Neutrophil (primary cell): Measurements from ENCODE around the gene CRMP1.

Experiments
- H3K27ac ChIP-seq: fragments of 200-600 bp; sonication (generic); 2 replicates; pipeline ENCODE4 v1.5.1; 2016; ENCODE audit warnings: mild to moderate bottlenecking, moderate library complexity
- H3K27me3 ChIP-seq: fragments of 200-600 bp; sonication (generic); 2 replicates; pipeline ENCODE4 v1.6.0; 2016; ENCODE audit warnings: mild to moderate bottlenecking
- H3K36me3 ChIP-seq: fragments of 200-600 bp; sonication (generic); 2 replicates; pipeline ENCODE4 v1.5.1; 2017
- H3K4me1 ChIP-seq, 2 experiments: fragments of 200-600 bp in 1 of 2; sonication (generic) in 1 of 2; 1 replicate in 1 of 2; 2 replicates in 1 of 2; pipeline versions ENCODE4 v1.5.1 to v1.6.1; 2013 to 2016; ENCODE audit warnings: low read depth in 1 of 2, low read length in 1 of 2, mild to moderate bottlenecking in 1 of 2, moderate library complexity in 1 of 2; ENCODE audit not compliant: control insufficient read depth in 1 of 2, insufficient read depth in 1 of 2
- H3K4me3 ChIP-seq, 2 experiments: fragments of 200-600 bp in 1 of 2; sonication (generic) in 1 of 2; 1 replicate in 1 of 2; 2 replicates in 1 of 2; pipeline ENCODE4 v1.5.1; 2013 to 2016; ENCODE audit warnings: low read depth in 1 of 2, low read length in 1 of 2, mild to moderate bottlenecking in 1 of 2, moderate library complexity in 1 of 2
- H3K9me3 ChIP-seq: fragments of 200-600 bp; sonication (generic); 2 replicates; pipeline ENCODE4 v1.5.1; 2016
- TF ChIP-seq, protein P1 (sequence below): fragments of 200-600 bp; sonication (generic); IDR thresholded peaks from 2 replicates; pipeline ENCODE4 v1.5.1; 2016; ENCODE audit warnings: antibody characterized with exemption

The CRMP1 gene

DNA sequence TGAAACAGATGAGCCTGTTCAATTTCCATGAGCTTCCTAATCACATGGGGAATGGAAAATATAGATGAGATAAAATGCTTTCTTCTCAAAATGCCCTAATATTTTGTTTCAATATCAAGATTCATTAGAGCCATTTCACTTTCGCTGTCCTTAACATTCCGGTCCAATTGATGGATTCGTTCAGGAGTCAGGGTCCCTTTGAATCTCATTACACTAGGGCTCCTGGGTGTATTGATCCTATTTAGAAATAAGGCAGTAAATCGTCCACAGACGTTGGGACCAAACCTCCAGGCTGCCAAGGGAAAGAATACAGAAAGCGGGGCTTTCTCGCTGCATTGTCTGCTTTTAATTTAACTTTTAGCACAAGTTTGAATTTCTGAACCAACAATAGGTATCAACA is 20.6 kb upstream of the CRMP1 start:
- H3K9me3 ChIP-seq = no peaks in the 10 kb centered on the region
- no peaks in the 10 kb centered on the region for H3K36me3 ChIP-seq
- H3K4me1 ChIP-seq = no peaks in the 10 kb centered on the region
- peaks cover 14% of the 10 kb centered on the region for H3K27me3 ChIP-seq
- no peak overlapping the region for H3K4me3 ChIP-seq
- TF ChIP-seq, protein P1, sequence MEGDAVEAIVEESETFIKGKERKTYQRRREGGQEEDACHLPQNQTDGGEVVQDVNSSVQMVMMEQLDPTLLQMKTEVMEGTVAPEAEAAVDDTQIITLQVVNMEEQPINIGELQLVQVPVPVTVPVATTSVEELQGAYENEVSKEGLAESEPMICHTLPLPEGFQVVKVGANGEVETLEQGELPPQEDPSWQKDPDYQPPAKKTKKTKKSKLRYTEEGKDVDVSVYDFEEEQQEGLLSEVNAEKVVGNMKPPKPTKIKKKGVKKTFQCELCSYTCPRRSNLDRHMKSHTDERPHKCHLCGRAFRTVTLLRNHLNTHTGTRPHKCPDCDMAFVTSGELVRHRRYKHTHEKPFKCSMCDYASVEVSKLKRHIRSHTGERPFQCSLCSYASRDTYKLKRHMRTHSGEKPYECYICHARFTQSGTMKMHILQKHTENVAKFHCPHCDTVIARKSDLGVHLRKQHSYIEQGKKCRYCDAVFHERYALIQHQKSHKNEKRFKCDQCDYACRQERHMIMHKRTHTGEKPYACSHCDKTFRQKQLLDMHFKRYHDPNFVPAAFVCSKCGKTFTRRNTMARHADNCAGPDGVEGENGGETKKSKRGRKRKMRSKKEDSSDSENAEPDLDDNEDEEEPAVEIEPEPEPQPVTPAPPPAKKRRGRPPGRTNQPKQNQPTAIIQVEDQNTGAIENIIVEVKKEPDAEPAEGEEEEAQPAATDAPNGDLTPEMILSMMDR = no peak
- H3K27ac ChIP-seq = no peak overlapping the region

DNA sequence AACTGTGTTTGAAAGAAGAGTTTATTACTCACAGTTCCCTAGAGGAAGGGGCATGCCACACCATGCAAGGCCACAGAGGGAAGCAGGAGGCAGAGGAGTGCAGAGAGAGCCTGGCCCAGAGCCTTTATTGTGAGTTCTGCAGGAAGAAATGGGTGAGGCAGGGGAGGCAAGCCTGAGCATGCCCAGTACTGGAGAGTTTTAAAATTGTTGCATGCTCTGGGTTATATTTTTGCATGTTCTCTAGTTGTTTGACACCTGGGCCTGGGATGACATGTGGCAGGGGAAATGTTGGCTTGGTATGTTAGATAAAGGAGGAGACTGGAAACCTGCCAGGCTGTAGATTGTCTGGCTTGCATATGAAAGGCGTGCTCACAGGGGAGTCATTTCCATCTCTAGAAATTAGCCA is 19.7 kb upstream of the CRMP1 start:
- Histone ChIP-seq H3K4me1 (no peaks in the 10 kb centered on the region), H3K36me3 (no peaks in the 10 kb centered on the region), H3K4me3 (no peak overlapping the region), H3K27ac (no peak overlapping the region), H3K27me3 (peaks cover 16% of the 10 kb centered on the region), H3K9me3 (no peaks in the 10 kb centered on the region)
- TF ChIP-seq, protein P1 = no peak

DNA sequence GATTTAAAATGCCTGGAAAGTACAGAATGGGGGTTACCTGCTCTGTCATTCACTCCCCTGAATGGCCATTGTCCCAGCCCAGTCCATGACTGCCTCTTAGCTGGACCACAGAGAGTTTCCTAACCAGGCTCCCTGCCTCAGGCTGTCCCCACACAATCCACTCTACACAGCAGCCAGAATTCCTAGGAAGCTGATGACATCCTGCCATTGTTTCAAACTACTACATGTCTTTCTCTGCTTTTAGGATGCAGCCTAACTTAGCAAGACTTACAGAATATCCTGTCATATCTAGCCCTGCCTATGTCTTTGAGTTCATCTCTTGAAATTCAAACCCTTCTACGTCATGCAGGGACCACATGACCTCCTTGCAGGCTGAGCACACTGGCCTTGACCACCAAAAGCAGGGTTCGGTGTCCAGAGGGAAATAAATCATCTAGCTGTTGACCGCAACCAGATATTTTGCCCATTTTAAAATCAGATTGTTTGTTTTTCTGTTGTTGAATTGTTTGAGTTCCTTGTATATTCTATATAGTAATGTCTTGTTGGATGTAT is 16.1 kb upstream of the CRMP1 start:
- TF ChIP-seq, protein P1 = no peak
- no peaks in the 10 kb centered on the region for H3K36me3 ChIP-seq
- H3K4me3 ChIP-seq = no peak overlapping the region
- peaks cover 45% of the 10 kb centered on the region for H3K27me3 ChIP-seq
- H3K27ac ChIP-seq = no peak overlapping the region
- no peaks in the 10 kb centered on the region for H3K4me1 ChIP-seq
- no peaks in the 10 kb centered on the region for H3K9me3 ChIP-seq

DNA sequence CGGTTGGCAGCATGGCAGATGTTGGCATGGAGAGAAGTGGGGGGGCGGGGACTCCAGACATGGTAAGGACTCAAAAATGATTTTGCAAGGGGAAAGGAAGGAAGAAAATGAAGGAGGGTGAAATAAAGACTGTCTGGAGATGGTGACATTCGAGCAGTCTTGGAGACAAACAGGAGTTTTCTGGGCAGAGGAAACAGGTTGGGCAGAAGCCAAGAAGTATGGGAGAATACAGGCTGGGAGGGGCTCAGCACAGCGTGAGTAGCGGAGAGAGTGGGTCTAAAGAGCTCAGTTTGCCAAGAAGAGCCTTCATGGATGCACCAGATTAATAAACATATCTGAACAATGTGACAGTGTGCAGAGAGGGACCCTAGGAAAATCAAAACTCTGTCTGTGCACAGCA is 13.3 kb upstream of the CRMP1 start:
- Histone ChIP-seq H3K27ac (no peak overlapping the region), H3K36me3 (no peaks in the 10 kb centered on the region), H3K4me1 (no peaks in the 10 kb centered on the region), H3K9me3 (no peaks in the 10 kb centered on the region), H3K27me3 (peaks cover 57% of the 10 kb centered on the region), H3K4me3 (no peak overlapping the region)
- TF ChIP-seq, protein P1 = no peak

DNA sequence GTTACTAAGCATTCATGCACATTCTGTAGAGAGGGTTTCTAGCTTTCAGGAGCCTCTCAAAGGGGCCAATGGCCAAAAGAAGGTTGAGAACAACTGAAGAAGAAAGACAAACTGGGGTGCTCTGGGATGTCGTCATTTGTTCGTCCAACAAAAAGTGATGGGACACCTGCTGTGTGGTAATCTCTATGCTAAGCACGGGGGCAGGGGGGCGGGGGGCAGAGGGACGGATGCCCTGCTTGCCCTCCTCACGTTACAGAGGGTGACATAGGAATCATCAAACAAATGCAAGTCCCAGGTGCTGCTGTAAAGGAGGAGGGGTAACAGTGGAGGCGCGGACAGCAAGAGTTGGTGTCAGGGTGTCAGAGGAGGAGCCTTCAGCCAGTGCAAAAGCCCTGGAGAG is 12.8 kb upstream of the CRMP1 start:
- no peaks in the 10 kb centered on the region for H3K36me3 ChIP-seq
- H3K9me3 ChIP-seq = no peaks in the 10 kb centered on the region
- TF ChIP-seq, protein P1 = no peak
- peaks cover 62% of the 10 kb centered on the region for H3K27me3 ChIP-seq
- H3K4me1 ChIP-seq = no peaks in the 10 kb centered on the region
- H3K27ac ChIP-seq = no peak overlapping the region
- no peak overlapping the region for H3K4me3 ChIP-seq

DNA sequence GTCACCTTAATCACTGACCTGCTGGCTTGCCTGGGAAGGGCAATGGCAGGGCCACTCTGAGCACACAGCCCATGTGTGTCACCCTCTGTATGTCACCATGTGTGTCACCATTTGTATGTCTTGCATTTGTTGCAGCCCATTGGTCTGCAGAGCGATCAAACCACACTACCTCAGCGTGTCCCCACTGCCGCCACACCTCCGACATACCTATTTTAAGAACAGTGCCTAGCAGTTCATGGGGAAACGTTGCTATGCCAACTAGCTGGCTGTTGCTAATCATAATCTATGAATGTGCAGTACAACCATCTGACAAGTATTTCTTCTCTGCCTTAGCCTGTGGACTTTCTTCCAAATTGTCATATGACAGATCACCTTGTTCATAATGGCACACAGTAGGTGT is 8.0 kb upstream of the CRMP1 start:
- no peaks in the 10 kb centered on the region for H3K9me3 ChIP-seq
- no peak overlapping the region for H3K27ac ChIP-seq
- H3K27me3 ChIP-seq = peaks cover 76% of the 10 kb centered on the region
- no peaks in the 10 kb centered on the region for H3K4me1 ChIP-seq
- no peak overlapping the region for H3K4me3 ChIP-seq
- no peaks in the 10 kb centered on the region for H3K36me3 ChIP-seq
- TF ChIP-seq, protein P1 = no peak
